ENCODE measurements around the gene SPCS1.
A peak's percentile ranks its signal among the peaks of the same experiment; 100 is the strongest.

SPCS1 gene

DNA sequence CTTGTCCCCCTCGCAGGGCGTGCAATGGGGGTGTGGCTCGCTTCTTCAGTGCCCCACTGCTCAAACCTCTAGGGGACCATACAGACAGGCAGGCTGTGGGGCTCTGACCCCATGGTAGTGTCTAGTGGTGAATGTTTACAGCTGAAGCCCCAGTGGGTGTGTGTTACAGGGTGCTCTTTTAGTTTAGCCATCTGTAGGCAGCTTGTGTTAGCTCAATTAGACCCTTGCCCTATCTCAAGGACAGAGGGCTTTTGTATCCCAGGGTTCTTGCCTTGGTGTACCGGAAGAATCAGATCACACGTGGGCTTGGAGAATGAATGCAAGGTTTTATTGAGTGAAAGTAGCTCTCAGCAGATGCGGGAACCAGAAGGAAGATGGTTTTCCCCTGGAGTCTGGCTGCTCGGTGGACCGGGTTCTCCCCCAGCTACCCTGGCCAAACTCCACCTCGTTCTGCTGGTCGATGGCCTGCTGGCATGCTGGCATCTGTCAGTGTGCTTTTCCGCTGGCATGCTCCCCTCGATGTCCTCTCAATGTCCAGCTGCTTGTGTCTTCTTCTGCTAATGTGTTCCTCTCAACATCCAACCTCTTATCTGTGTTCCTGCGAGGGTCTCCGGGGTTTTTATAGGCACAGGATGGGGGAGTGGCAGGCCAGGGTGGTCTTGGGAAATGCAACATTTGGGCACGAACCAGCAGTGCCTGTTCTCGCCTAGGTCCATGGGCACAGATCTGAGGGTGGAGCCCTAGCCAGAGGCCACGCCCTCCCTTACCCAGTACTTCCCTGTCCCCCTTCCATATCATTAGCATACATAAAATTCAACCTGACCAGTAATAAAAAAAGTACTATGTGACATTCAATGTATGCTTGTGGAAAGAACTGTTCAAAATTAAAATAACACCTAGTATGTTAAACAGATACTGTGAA lies 6.6 kb downstream of the SPCS1 start:
- Histone ChIP-seq H3K4me1 (ENCODE audit: control insufficient read depth in 2 of 2, insufficient read depth in 2 of 2, low read length in 2 of 2) (peaks cover 2 to 6% of the 10 kb centered on the region in 2 donors), H3K27me3 (ENCODE audit: control insufficient read depth in 2 of 2, insufficient read depth in 2 of 2, low read length in 2 of 2) (no peaks in the 10 kb centered on the region), H3K9ac (ENCODE audit: low read depth in 1 of 2, low read length in 2 of 2) (no peak overlapping the region), H3K4me3 (ENCODE audit: low read length in 2 of 2) (no peak overlapping the region), H3K36me3 (ENCODE audit: control insufficient read depth in 2 of 2, insufficient read depth in 2 of 2, low read length in 2 of 2) (peaks cover 8 to 17% of the 10 kb centered on the region in 2 donors), H3K9me3 (ENCODE audit: control insufficient read depth in 2 of 2, low read length in 2 of 2) (no peaks in the 10 kb centered on the region), H3K27ac (ENCODE audit: low read depth in 2 of 2, low read length in 2 of 2) (no peak overlapping the region)

DNA sequence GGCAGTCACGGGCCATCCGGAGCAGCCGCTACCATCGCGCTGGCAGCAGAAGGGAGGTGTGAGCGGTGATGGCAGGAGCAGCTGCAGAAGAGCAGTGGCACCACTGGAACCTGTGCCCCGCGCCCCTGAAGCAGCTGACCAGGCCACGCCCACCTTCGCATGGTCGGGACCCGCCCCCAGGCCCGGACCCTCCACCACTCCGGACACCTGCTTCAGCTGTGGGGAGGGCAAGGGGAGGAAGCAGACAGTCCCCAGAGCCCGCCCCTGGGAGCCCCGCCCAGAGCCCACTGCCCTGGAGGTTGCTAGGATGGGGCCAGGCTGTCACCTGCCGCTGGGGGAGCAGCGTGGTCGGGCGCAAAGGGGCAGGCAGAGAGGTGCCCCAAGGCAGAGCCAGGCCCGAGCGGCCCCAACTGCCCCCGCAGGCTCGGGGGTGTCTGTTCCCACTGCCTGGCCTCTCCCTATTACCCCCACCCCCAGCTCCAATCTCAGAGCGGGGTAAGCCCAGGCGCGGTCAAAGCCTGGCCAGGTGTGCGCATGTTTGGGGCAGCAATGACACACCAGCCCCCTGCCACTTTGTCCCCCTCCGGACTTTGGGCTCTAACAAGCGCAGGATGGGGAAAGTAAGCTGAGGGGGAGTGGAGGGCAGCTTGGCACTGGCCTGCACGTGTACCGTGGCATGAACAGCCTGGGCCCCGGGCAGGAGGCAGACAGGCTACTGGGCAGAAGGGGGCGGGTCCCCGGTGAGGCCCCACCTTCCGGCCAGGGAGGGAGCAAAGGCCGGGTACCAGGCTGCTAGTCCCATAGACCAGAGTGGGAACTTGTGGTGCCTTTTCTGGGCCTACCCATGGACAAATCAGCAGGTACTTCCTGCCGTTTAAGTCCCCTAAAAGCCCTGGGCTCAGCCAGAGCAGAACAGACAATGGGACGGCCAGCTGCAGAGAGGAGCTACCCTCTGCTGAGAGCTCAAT lies 8.7 kb downstream of the SPCS1 start:
- peak overlapping the region; percentile 28 to 45 for H3K4me3 ChIP-seq (ENCODE audit: low read length in 2 of 2)
- no peak overlapping the region for H3K9ac ChIP-seq (ENCODE audit: low read depth in 1 of 2, low read length in 2 of 2)
- no peaks in the 10 kb centered on the region for H3K9me3 ChIP-seq (ENCODE audit: control insufficient read depth in 2 of 2, low read length in 2 of 2)
- H3K4me1 ChIP-seq (ENCODE audit: control insufficient read depth in 2 of 2, insufficient read depth in 2 of 2, low read length in 2 of 2): peaks cover 2 to 6% of the 10 kb centered on the region in 2 donors
- H3K27me3 ChIP-seq (ENCODE audit: control insufficient read depth in 2 of 2, insufficient read depth in 2 of 2, low read length in 2 of 2): no peaks in the 10 kb centered on the region
- peaks cover 3 to 5% of the 10 kb centered on the region in 2 donors for H3K36me3 ChIP-seq (ENCODE audit: control insufficient read depth in 2 of 2, insufficient read depth in 2 of 2, low read length in 2 of 2)
- no peak overlapping the region for H3K27ac ChIP-seq (ENCODE audit: low read depth in 2 of 2, low read length in 2 of 2)

DNA sequence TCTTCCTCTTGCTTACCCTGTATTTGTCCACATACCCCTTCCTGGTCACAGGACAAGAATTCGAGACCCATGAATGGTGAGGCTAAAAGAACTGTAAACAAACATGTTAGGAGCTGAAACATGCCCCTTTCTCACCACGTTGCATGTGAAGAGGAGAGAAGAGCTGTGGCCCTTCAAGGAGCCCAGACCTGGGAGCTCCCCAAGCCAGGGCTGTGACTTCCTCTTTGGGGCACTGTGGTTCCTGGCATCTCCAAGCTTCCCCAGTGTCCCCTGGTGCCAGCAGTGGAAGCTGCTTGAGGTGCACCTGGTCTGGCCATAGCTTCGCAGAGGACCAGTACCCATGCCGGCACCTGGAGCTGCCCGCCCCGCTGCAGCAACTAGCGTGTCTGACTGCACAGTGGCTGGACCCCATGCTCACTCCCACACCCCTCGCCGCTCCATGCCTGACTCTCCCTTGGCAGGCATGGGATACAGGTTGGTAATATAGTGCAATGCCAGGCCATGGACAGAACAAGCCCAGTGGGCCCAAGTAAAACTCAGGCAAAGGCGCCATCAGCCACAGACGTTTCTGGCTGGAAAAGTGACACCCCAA lies 9.9 kb downstream of the SPCS1 start:
- Histone ChIP-seq H3K9me3 (ENCODE audit: control insufficient read depth in 2 of 2, low read length in 2 of 2) (no peaks in the 10 kb centered on the region), H3K27me3 (ENCODE audit: control insufficient read depth in 2 of 2, insufficient read depth in 2 of 2, low read length in 2 of 2) (no peaks in the 10 kb centered on the region), H3K27ac (ENCODE audit: low read depth in 2 of 2, low read length in 2 of 2) (no peak overlapping the region), H3K36me3 (ENCODE audit: control insufficient read depth in 2 of 2, insufficient read depth in 2 of 2, low read length in 2 of 2) (peaks cover 3% of the 10 kb centered on the region in 2 donors), H3K4me1 (ENCODE audit: control insufficient read depth in 2 of 2, insufficient read depth in 2 of 2, low read length in 2 of 2) (peaks cover 2 to 6% of the 10 kb centered on the region in 2 donors), H3K4me3 (ENCODE audit: low read length in 2 of 2) (no peak overlapping the region), H3K9ac (ENCODE audit: low read depth in 1 of 2, low read length in 2 of 2) (no peak overlapping the region)

DNA sequence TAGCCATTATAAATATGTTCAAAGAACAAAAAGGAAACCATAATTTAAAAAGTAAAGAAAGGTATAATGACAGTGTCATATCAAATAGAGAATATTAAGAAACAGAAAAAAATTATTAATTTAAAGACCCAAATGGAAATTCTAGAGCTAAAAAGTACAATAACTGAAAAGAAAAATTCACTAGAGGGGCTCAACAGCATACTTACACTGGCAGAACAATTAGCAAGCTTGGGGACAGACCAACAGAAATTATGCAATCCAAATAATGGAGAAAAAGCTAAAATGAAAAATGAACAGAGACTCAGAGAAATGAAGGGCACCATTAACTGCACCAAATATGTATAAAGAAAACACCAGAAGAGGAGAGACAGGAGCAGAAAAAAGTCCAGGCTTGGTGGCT lies 13.7 kb downstream of the SPCS1 start:
- Histone ChIP-seq H3K36me3 (ENCODE audit: control insufficient read depth in 2 of 2, insufficient read depth in 2 of 2, low read length in 2 of 2) (peaks cover 0 to 3% of the 10 kb centered on the region in 2 donors), H3K9me3 (ENCODE audit: control insufficient read depth in 2 of 2, low read length in 2 of 2) (no peaks in the 10 kb centered on the region), H3K4me1 (ENCODE audit: control insufficient read depth in 2 of 2, insufficient read depth in 2 of 2, low read length in 2 of 2) (peaks cover 1 to 5% of the 10 kb centered on the region in 2 donors), H3K27ac (ENCODE audit: low read depth in 2 of 2, low read length in 2 of 2) (no peak overlapping the region), H3K4me3 (ENCODE audit: low read length in 2 of 2) (no peak overlapping the region), H3K9ac (ENCODE audit: low read depth in 1 of 2, low read length in 2 of 2) (no peak overlapping the region), H3K27me3 (ENCODE audit: control insufficient read depth in 2 of 2, insufficient read depth in 2 of 2, low read length in 2 of 2) (no peaks in the 10 kb centered on the region)

DNA sequence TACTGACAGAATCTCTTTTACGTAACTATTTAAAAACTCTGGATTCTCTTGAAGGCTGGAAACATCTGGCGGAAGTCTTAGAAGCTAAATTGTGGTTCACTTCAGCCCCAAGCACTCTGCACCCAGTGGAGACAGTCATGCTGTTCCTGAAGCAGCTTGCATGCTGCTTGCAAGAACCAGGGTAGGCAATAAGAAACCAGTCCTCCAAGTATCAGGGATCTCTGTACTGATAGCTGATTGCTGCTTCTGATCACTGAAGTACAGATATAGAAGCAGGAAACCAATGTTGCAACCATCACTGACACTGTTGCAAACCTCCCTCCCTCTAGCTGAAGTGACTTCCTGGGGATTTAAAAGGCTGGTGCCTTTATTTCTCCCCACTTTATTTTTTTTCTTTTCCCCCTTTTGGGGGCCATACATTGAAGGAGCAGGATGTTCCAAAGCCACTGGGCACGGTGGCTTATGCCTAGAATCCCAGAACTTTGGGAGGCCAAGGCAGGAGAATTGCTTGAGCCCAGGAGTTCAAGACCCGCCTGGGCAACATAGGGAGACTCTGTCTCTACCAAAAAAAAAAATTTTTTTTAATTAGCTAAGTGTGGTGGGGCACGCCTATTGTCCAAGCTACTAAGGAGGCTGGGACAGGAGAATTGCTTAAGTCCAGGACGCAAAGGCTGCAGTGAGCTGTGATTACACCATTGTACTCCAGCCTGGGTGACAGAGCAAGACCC lies 15.3 kb downstream of the SPCS1 start:
- Histone ChIP-seq H3K36me3 (ENCODE audit: control insufficient read depth in 2 of 2, insufficient read depth in 2 of 2, low read length in 2 of 2) (peaks cover 0 to 3% of the 10 kb centered on the region in 2 donors), H3K27ac (ENCODE audit: low read depth in 2 of 2, low read length in 2 of 2) (peak overlapping the region in 1 of 2 donors; percentile 6), H3K27me3 (ENCODE audit: control insufficient read depth in 2 of 2, insufficient read depth in 2 of 2, low read length in 2 of 2) (no peaks in the 10 kb centered on the region), H3K4me1 (ENCODE audit: control insufficient read depth in 2 of 2, insufficient read depth in 2 of 2, low read length in 2 of 2) (no peaks in the 10 kb centered on the region), H3K9ac (ENCODE audit: low read depth in 1 of 2, low read length in 2 of 2) (no peak overlapping the region), H3K9me3 (ENCODE audit: control insufficient read depth in 2 of 2, low read length in 2 of 2) (no peaks in the 10 kb centered on the region), H3K4me3 (ENCODE audit: low read length in 2 of 2) (no peak overlapping the region)

DNA sequence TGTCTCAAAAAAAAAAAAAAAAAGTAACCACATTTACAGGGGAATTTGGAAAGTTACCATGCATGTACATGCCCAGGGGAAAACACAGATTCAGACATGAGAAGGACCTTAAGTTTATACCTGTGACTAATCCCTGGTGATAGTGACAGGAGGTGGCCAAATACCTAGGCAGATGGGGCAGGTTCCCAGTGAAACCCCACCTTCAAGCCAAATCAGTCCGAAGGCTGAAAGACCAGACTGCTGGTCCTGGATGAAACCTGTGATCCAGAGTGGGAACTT lies 15.8 kb downstream of the SPCS1 start:
- Histone ChIP-seq H3K4me1 (ENCODE audit: control insufficient read depth in 2 of 2, insufficient read depth in 2 of 2, low read length in 2 of 2) (no peaks in the 10 kb centered on the region), H3K4me3 (ENCODE audit: low read length in 2 of 2) (no peak overlapping the region), H3K9me3 (ENCODE audit: control insufficient read depth in 2 of 2, low read length in 2 of 2) (no peaks in the 10 kb centered on the region), H3K9ac (ENCODE audit: low read depth in 1 of 2, low read length in 2 of 2) (no peak overlapping the region), H3K27ac (ENCODE audit: low read depth in 2 of 2, low read length in 2 of 2) (no peak overlapping the region), H3K36me3 (ENCODE audit: control insufficient read depth in 2 of 2, insufficient read depth in 2 of 2, low read length in 2 of 2) (peaks cover 0 to 3% of the 10 kb centered on the region in 2 donors), H3K27me3 (ENCODE audit: control insufficient read depth in 2 of 2, insufficient read depth in 2 of 2, low read length in 2 of 2) (no peaks in the 10 kb centered on the region)

DNA sequence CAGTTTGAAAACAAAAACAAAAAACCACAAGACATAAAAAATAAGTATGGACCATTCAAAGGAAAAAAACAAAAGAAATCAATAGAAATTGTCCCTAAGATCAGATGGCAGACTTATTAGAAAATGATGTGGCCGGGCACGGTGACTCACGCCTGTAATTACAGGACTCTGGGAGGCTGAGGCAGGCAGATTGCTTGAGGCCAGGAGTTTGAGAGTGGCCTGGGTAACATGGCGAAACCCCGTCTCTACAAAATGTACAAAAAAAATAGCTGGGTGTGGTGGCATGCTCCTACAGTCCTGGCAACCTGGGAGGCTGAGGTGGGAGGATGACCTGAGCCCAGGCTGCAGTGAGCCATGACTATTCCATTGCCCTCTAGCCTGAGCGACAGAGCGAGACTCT lies 16.6 kb downstream of the SPCS1 start:
- H3K4me3 ChIP-seq (ENCODE audit: low read length in 2 of 2): no peak overlapping the region
- H3K4me1 ChIP-seq (ENCODE audit: control insufficient read depth in 2 of 2, insufficient read depth in 2 of 2, low read length in 2 of 2): no peaks in the 10 kb centered on the region
- H3K9me3 ChIP-seq (ENCODE audit: control insufficient read depth in 2 of 2, low read length in 2 of 2): no peaks in the 10 kb centered on the region
- H3K27ac ChIP-seq (ENCODE audit: low read depth in 2 of 2, low read length in 2 of 2): no peak overlapping the region
- peaks cover 0 to 3% of the 10 kb centered on the region in 2 donors for H3K36me3 ChIP-seq (ENCODE audit: control insufficient read depth in 2 of 2, insufficient read depth in 2 of 2, low read length in 2 of 2)
- no peaks in the 10 kb centered on the region for H3K27me3 ChIP-seq (ENCODE audit: control insufficient read depth in 2 of 2, insufficient read depth in 2 of 2, low read length in 2 of 2)
- no peak overlapping the region for H3K9ac ChIP-seq (ENCODE audit: low read depth in 1 of 2, low read length in 2 of 2)

DNA sequence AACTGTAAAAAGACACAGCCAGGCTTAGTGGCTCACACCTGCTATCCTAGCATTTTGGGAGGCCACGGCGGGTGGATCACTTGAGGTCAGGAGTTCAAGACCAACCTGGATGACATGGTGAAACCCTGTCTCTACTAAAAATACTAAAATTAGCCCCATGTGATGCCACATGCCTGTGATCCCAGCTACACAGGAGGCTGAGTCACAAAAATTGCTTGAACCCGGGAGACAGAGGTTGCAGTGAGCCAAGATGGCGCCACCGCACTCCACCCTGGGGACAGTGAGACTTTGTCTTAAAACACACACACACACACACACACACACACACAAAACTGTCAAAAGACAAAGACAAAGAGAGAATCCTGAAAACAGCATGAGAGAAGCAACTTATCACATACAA lies 18.0 kb downstream of the SPCS1 start:
- H3K27ac ChIP-seq (ENCODE audit: low read depth in 2 of 2, low read length in 2 of 2): no peak overlapping the region
- no peaks in the 10 kb centered on the region for H3K27me3 ChIP-seq (ENCODE audit: control insufficient read depth in 2 of 2, insufficient read depth in 2 of 2, low read length in 2 of 2)
- no peaks in the 10 kb centered on the region for H3K9me3 ChIP-seq (ENCODE audit: control insufficient read depth in 2 of 2, low read length in 2 of 2)
- no peak overlapping the region for H3K4me3 ChIP-seq (ENCODE audit: low read length in 2 of 2)
- H3K9ac ChIP-seq (ENCODE audit: low read depth in 1 of 2, low read length in 2 of 2): no peak overlapping the region
- H3K4me1 ChIP-seq (ENCODE audit: control insufficient read depth in 2 of 2, insufficient read depth in 2 of 2, low read length in 2 of 2): no peaks in the 10 kb centered on the region
- peaks cover 0 to 1% of the 10 kb centered on the region in 2 donors for H3K36me3 ChIP-seq (ENCODE audit: control insufficient read depth in 2 of 2, insufficient read depth in 2 of 2, low read length in 2 of 2)

DNA sequence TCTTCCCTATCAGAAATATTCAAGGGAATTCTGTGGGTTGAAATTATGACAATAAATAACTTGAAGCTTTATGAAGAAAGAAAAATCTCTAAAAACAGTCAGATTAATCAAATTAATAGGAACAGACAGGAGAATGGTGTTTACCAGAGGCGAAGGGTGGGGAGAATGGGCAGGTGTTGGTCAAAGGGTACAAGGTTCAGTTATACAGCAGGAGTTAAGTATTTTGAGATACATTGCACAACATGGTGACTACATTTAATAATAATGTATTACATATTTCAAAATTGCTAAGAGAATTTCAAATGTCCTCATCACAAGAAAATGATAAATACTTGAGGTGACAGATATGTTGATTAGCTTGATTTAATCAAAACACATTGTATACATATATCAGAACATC lies 18.6 kb downstream of the SPCS1 start:
- H3K27me3 ChIP-seq (ENCODE audit: control insufficient read depth in 2 of 2, insufficient read depth in 2 of 2, low read length in 2 of 2): no peaks in the 10 kb centered on the region
- H3K36me3 ChIP-seq (ENCODE audit: control insufficient read depth in 2 of 2, insufficient read depth in 2 of 2, low read length in 2 of 2): no peaks in the 10 kb centered on the region
- H3K27ac ChIP-seq (ENCODE audit: low read depth in 2 of 2, low read length in 2 of 2): no peak overlapping the region
- no peak overlapping the region for H3K9ac ChIP-seq (ENCODE audit: low read depth in 1 of 2, low read length in 2 of 2)
- H3K9me3 ChIP-seq (ENCODE audit: control insufficient read depth in 2 of 2, low read length in 2 of 2): no peaks in the 10 kb centered on the region
- no peaks in the 10 kb centered on the region for H3K4me1 ChIP-seq (ENCODE audit: control insufficient read depth in 2 of 2, insufficient read depth in 2 of 2, low read length in 2 of 2)
- H3K4me3 ChIP-seq (ENCODE audit: low read length in 2 of 2): no peak overlapping the region

All from mucosa of rectum (tissue), 2 donors.